ENCODE results near the gene CHIT1.

GRCh38 chr1:203227371-203228083, 1.9 kb downstream of the CHIT1 start:
- TF ChIP-seq POLR2A (IDR thresholded peaks at IDR 0.05), result no peak
- TF ChIP-seq CTCF (IDR thresholded peaks at IDR 0.05), result no peak
- no peak for TF ChIP-seq EP300 (IDR thresholded peaks at IDR 0.05)

Data from ovary (tissue), 3 donors.